Rectal smooth muscle tissue (tissue), 1 donor: ENCODE data around the gene ISCU.
"Not testable (repeated sequence)": the region's sequence is repeated elsewhere in the genome, so short reads cannot be mapped to it uniquely, and the experiment has no call there.

Experiments
- H3K27ac ChIP-seq: one replicate; pipeline ENCODE4 v1.7.0; 2013; ENCODE audit warnings: low read depth, low read length, inconsistent platforms
- H3K27me3 ChIP-seq: one replicate; pipeline ENCODE4 v1.7.0; 2013; ENCODE audit warnings: low read length; ENCODE audit not compliant: control insufficient read depth, insufficient read depth
- H3K36me3 ChIP-seq: one replicate; pipeline ENCODE4 v1.7.0; 2013; ENCODE audit warnings: low read length; ENCODE audit not compliant: control insufficient read depth, insufficient read depth
- H3K4me1 ChIP-seq: one replicate; pipeline ENCODE4 v1.7.0; 2013; ENCODE audit warnings: low read length; ENCODE audit not compliant: control insufficient read depth, insufficient read depth
- H3K4me3 ChIP-seq: one replicate; pipeline ENCODE4 v1.7.0; 2013; ENCODE audit warnings: low read length
- H3K9ac ChIP-seq: one replicate; pipeline ENCODE4 v1.7.0; 2013; ENCODE audit warnings: low read length

The ISCU gene

DNA sequence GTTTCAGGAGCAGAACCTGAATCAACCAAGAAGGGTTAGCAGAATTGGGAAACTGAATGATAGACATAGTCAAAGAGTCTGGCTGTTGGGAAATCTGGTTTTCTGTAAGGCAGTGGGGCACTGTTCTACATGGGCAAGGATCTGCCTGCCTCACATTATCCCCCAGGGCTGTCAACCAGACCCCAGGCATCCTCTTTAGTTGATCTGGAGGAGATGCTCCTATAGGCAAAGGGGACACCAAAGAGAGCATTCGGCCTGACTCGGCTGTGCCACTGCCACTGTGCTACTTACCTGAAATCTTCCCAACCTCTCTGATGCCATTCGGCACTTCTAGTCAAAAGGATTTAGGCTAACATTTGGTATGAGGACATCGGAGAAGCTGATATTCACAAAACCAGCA is 4.1 kb downstream of the ISCU start:
- peaks cover 27% of the 10 kb centered on the region for H3K36me3 ChIP-seq
- H3K4me3 ChIP-seq: no peak overlapping the region
- H3K27ac ChIP-seq: no peak overlapping the region
- peaks cover 17% of the 10 kb centered on the region for H3K4me1 ChIP-seq
- no peaks in the 10 kb centered on the region for H3K27me3 ChIP-seq
- H3K9ac ChIP-seq: no peak overlapping the region

DNA sequence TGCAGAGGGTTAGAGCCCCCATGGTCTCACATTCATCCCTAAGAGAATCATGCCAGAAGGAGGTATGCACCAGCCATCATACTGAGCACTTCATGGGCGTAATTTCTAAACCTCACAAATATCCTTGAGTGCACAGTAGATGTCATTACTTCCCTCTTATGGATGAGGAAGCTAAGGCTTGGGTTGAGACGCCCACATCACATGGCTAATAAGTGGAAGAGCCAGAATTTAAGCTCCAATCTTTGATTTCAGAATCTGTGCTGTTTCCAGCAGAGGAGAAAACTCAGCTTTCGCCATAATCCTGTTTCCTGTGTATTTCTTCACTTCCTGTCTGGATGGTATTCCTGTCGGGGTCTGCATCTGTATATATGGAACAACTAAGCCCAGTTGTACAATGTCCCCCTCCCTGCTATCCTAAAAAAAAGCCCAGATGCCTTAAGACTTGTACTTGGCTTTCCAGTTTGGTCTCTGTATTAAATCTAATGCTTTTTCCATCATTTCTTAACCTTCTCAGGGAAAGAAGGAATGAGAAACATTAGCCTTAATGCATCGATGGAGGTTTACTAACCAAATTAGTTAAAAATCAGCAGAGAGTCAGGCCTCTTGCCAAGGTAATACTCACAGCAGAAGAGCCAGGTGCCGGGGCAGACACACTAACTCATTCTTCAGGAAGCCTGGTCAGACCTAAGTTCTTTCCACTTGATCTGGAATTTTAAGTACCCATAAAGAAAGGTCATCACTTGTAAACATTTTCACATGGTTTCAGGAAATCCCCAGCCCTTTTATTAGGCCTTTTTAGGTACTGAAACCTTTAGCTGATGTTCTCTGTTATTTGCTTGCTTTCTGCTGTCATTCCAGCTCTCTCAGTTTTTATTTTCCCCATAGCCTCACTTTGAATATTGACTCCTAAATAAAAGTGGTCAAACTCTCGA is 5.3 kb downstream of the ISCU start:
- Histone ChIP-seq H3K4me3 (no peak overlapping the region), H3K4me1 (peaks cover 15% of the 10 kb centered on the region), H3K27ac (peak overlapping the region; percentile 18), H3K27me3 (no peaks in the 10 kb centered on the region), H3K36me3 (peaks cover 27% of the 10 kb centered on the region), H3K9ac (no peak overlapping the region)

DNA sequence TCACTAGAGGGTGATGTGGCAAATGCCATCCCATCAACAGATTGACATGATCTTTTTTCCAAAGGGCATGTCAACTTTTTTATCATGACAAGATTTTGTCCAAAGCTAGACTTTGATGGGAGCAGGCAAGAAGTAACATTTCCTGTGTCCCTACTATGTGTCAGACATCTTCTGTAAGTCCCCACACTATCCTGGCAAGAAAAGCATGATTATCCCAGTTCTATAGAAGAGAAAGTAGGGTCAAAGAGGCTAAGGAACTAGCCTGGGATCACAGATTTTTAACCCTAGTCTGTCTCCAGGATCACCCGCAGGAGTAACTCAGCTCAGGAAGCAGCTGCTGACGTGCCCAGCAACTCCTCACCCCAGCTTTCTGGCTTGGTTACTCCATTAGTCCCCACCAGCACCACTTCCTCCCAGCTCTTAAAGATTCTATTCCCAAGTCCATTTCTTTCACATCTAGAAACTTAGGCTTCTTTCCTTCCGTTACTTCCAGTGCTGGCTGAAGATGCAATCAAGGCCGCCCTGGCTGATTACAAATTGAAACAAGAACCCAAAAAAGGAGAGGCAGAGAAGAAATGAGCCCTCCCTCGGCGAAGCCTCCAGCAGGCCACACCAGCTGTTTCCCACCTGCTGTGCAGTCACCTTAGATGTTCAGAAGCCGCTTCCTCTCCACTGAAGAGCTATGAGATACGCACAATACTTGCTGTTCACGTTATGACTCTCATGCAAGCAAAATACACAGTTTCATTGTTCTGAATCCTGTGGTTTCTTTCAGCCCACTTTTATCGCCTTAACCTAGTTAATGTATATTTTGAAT is 6.2 kb downstream of the ISCU start:
- no peak overlapping the region for H3K4me3 ChIP-seq
- no peak overlapping the region for H3K27ac ChIP-seq
- peaks cover 27% of the 10 kb centered on the region for H3K36me3 ChIP-seq
- H3K4me1 ChIP-seq: peaks cover 12% of the 10 kb centered on the region
- H3K9ac ChIP-seq: no peak overlapping the region
- no peaks in the 10 kb centered on the region for H3K27me3 ChIP-seq

DNA sequence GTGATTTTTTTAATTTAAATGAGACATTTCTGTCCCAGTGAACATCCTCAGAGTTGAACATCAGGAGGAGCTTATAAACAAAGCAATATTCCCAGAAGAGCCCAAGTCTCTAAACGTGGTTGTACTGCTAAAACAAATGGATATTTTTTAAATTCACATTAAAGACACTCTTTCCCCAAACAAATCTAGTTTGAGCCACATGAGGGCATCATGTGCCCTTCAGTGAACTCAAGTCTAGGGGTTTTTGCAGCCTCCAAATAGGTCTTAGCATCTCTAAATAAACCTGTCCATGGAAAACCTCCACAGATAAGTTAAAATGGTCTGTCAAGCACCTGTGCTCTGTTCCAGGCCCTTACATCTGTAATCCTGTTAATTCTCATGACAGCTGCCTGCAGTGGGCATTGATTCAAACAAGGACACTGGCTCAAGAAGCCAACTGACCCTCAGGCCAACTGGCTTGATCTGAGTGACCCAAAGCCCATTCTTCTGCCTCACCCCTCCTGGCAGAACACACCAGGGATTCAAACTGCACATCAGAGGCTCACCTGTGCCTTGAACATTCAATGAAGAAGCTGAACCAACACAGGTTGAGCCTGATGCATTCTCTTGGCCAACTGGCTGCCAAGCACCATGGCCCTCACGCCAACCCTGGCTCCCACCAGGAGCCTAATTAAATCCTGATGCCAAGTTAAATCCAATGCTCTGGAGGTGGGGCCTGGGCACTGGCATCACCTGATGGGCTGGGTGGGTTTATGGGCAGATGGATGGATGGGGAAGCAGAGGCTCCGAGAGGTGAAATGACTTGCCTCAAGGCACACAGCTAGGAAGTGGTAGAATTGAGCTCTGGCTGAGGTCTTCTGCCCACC is 8.6 kb downstream of the ISCU start:
- no peaks in the 10 kb centered on the region for H3K27me3 ChIP-seq
- H3K4me1 ChIP-seq: peaks cover 6% of the 10 kb centered on the region
- no peak overlapping the region for H3K9ac ChIP-seq
- no peak overlapping the region for H3K27ac ChIP-seq
- no peak overlapping the region for H3K4me3 ChIP-seq
- peaks cover 20% of the 10 kb centered on the region for H3K36me3 ChIP-seq

DNA sequence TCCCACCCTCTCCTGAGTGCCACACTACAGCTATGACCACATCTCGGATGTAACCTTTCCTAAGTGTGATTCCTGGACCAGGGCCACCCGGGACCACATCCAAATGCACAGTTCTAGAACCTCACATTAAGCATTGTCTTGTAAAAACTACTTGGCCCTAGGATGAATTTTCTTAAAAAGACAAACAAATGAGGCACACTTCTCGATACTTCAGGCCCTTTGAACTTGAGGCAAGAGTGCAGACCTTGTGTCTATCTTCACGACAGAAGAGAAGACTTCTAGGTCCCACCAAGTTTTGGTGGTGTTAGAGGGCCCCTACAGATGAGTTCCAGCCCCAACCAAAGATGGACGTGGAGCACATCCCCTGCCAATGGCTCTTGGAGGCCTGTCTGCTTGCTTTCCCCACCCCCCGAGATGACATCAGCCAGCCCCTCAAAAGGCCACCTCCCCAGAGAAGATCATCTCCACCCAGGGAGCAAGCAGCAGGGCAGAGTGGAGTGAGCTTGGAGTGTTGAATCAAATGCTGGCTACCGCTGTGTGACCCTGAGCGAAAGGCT is 9.3 kb downstream of the ISCU start:
- Histone ChIP-seq H3K36me3 (peaks cover 17% of the 10 kb centered on the region), H3K4me1 (peaks cover 3% of the 10 kb centered on the region), H3K27ac (no peak overlapping the region), H3K4me3 (no peak overlapping the region), H3K27me3 (no peaks in the 10 kb centered on the region), H3K9ac (no peak overlapping the region)

DNA sequence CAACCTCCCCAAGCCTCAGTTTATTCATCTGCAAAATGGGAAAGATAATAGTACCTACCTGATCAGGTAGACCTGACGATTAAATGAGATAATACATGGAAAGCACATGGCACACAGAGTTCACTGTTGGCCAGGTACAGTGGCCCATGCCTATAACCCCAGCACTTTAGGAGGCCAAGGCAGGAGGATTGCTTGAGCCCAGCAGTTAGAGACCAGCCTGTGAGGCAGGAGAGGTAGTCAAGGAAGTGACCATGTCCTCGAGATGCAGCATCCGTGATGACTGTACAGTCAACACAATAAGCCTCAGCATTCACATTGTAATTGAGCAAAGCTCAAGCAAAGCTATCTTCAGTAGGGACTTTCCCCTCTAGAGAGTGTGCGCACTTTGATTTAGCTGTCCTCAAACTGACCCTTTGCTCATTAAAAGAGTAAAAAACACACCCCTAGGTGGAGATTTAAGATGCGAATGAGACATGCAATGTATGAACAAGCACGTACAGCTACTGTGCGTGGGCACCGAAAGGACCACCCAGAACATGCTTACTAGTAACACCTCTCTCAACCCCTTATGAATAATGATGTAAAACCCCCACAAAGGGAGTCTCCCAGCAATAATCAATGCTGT is 9.9 kb downstream of the ISCU start:
- no peak overlapping the region for H3K4me3 ChIP-seq

DNA sequence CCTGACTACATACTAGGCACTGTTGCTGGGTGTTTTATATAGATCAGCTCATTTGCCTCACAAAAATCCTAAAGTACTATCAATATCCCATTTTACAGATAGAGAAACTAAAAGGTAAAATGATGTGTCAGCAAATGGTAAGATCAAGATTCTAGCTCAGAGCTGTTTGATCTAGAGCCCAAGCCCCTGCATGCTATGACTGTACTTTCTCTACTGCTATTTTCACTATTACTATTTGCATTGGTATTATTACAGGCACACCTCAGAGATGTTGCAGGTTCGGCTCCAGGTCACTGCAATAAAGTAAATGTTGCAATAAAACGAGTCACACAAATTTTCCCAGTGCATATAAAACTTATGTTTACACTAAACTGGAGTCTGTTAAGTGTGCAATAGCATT is 10.9 kb downstream of the ISCU start:
- H3K4me3 ChIP-seq: no peak overlapping the region
- peaks cover 6% of the 10 kb centered on the region for H3K36me3 ChIP-seq
- no peak overlapping the region for H3K9ac ChIP-seq
- H3K27me3 ChIP-seq: no peaks in the 10 kb centered on the region
- H3K4me1 ChIP-seq: peaks cover 3% of the 10 kb centered on the region
- H3K27ac ChIP-seq: no peak overlapping the region

More for the DNA sequence above, 9.9 kb downstream of the ISCU start:
- H3K36me3 ChIP-seq: peaks cover 11% of the 10 kb centered on the region
- H3K4me1 ChIP-seq: peaks cover 3% of the 10 kb centered on the region
- H3K27ac ChIP-seq: no peak overlapping the region
- no peak overlapping the region for H3K9ac ChIP-seq
- no peaks in the 10 kb centered on the region for H3K27me3 ChIP-seq

DNA sequence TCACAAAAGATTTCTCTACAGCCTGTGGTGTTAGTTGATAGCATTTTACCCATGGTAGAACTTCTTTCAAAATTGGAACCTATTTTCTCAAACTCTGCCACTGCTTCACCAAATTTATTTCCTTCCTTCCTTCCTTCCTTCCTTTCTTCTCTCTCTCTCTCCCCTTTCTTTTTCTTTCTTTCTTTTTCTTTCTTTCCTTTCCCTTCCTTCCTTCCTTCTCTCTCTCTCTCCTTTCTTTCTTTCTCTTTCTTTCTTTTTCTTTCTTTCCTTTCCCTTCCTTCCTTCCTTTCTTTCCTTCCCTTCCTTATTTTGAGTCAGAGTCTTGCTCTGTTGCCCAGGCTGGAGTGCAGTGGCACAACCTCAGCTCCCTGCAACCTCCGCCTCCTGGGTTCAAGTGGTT is 11.9 kb downstream of the ISCU start:
- H3K36me3 ChIP-seq, H3K9ac ChIP-seq, H3K4me1 ChIP-seq, H3K27ac ChIP-seq, H3K4me3 ChIP-seq, H3K27me3 ChIP-seq: not testable (repeated sequence)

DNA sequence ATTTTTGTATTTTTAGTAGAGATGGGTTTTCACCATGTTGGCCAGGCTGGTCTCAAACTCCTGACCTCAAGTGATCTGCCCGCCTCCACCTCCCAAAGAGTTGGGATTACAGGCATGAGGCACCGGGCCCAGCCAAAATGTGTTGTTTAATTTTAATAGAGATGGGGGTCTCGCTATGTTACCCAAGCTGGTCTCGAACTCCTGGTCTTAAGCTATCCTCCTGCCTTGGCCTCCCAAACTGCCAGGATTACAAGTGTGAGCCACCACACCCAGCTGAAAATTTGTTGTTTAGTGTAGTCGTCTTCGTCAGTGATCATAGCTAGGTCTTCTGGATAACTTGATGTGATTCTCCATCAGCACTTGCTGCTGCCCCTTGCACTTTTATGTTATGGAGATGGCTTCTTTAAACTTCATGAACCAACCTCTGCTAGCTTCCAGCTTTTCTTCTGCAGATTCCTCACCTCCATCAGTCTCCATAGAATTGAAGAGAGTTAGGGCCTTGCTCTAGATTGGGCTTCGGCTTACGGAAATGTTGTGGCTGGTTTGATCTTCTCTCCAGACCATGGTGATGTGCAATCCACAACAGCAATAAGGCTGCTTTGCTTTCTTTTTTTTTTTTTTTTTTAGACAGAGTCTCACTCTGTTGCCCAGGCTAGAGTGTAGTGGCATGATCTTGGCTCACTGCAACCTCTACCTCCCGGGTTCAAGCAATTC is 13.0 kb downstream of the ISCU start:
- no peak overlapping the region for H3K27ac ChIP-seq
- H3K27me3 ChIP-seq: no peaks in the 10 kb centered on the region
- H3K4me1 ChIP-seq: no peaks in the 10 kb centered on the region
- H3K9ac ChIP-seq: no peak overlapping the region
- no peak overlapping the region for H3K4me3 ChIP-seq
- H3K36me3 ChIP-seq: no peaks in the 10 kb centered on the region

DNA sequence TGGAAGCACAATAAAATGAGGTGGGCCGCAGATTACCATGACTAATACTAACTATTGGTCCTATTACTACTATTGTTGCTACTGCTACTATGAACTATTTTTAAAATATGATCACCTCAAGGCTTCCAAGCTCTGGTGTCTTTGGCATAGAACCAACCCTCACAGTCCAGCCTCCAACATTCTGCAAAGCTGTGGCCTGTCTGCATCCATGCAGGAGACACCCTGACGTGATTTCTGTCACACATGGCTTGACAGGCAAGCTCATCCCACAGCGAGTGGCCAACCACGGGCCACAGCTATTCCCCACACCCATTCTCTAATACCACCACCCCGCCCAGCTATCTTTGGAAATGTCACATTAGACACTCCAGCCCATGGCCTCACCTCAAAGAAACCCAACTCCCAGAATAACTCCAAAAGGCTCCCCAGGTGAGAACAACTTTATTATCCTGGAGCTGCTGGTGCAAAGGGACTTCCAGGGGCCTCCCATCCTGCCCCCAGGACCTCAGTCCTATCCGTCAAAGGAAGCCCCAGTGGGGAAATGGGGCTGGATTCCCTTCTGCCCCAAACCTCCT is 14.4 kb downstream of the ISCU start:
- Histone ChIP-seq H3K27ac (no peak overlapping the region), H3K4me3 (no peak overlapping the region), H3K27me3 (no peaks in the 10 kb centered on the region), H3K9ac (no peak overlapping the region), H3K4me1 (no peaks in the 10 kb centered on the region), H3K36me3 (no peaks in the 10 kb centered on the region)

DNA sequence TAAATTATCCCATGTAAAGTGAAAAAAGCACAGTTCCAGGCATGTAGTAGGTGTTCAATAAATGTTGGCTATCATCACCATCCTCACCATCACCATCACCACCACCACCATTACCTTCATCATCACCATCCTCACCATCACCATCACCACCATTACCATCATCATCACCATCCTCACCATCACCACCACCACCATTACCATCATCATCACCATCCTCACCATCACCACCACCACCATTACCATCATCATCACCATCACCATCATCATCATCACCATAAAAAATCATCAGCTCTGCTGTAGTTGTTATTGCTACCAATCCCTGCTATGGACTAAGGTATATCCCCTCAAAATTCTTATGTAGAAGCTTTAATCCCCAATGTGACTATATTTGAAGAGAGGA is 15.1 kb downstream of the ISCU start:
- no peak overlapping the region for H3K27ac ChIP-seq
- H3K4me3 ChIP-seq: no peak overlapping the region

More for the DNA sequence above, 15.1 kb downstream of the ISCU start:
- Histone ChIP-seq H3K4me1 (no peaks in the 10 kb centered on the region), H3K36me3 (no peaks in the 10 kb centered on the region), H3K27me3 (no peaks in the 10 kb centered on the region), H3K9ac (no peak overlapping the region)
